H1 (cell line): Measurements from ENCODE around the gene WSCD1. TPM values are rescaled to one million over a fixed set of nuclear protein-coding genes. Genes with fewer than 3 reads are reported as not detected.

Source experiments
- CTCF ChIA-PET: fragments of 300-600 bp; sonication (Branson Sonifier 250); formaldehyde crosslinking; loops from one replicate; lab custom pipeline; 2021; ENCODE audit not compliant: partially characterized antibody; lab: Charles Lee
- POLR2A ChIA-PET: fragments of 300-600 bp; sonication (Branson Sonifier 250); formaldehyde crosslinking; loops from one replicate; lab custom pipeline; 2021; ENCODE audit warnings: inconsistent platforms; ENCODE audit not compliant: partially characterized antibody; lab: Charles Lee
- DNase-seq, 2 experiments: peaks; one replicate each; pipeline versions ENCODE4 v3.0.0 to v3.0.0-alpha.2; 2010 to 2022; ENCODE audit warnings: low spot score in 2 of 2, low read depth in 1 of 2, mixed read lengths in 1 of 2
- FAIRE-seq: peaks from 2 replicates; lab custom pipeline; 2011; peaks lifted over from hg19 to GRCh38; lab: Jason Lieb, UNC
- H2AFZ ChIP-seq: 2 replicates; pipeline ENCODE4 v1.8.1; 2012; ENCODE audit warnings: low read length, inconsistent platforms
- H2AK5ac ChIP-seq: 2 replicates; pipeline ENCODE4 v1.6.1; 2013; ENCODE audit warnings: low read depth, low read length
- H2BK120ac ChIP-seq: replicated peaks from 2 replicates; pipeline ENCODE3; 2013; ENCODE audit warnings: low read depth, low read length, inconsistent platforms
- H2BK12ac ChIP-seq: 2 replicates; pipeline ENCODE4 v1.6.1; 2013; ENCODE audit warnings: low read depth, low read length
- H2BK15ac ChIP-seq: 2 replicates; pipeline ENCODE4 v1.6.1; 2013; ENCODE audit warnings: low read length
- H2BK20ac ChIP-seq: 2 replicates; pipeline ENCODE4 v1.6.1; 2013; ENCODE audit warnings: low read length
- H2BK5ac ChIP-seq: 2 replicates; pipeline ENCODE4 v1.6.1; 2013; ENCODE audit warnings: low read depth, low read length
- H3K14ac ChIP-seq: 2 replicates; pipeline ENCODE4 v1.6.1; 2013; ENCODE audit warnings: inconsistent platforms; ENCODE audit not compliant: insufficient read length
- H3K18ac ChIP-seq: 2 replicates; pipeline ENCODE4 v1.6.1; 2013; ENCODE audit warnings: low read length; ENCODE audit errors: extremely low read depth
- H3K23ac ChIP-seq: 2 replicates; pipeline ENCODE4 v1.6.1; 2013; ENCODE audit warnings: inconsistent platforms; ENCODE audit not compliant: insufficient read length
- H3K23me2 ChIP-seq: 2 replicates; pipeline ENCODE4 v1.6.1; 2013; ENCODE audit warnings: low read depth, low read length
- H3K27ac ChIP-seq: 2 replicates; pipeline ENCODE4 v1.6.1; 2011; ENCODE audit warnings: low read depth, low read length, inconsistent platforms
- H3K27me3 ChIP-seq, 4 experiments: replicated peaks in 1 of 4; 1 replicate in 1 of 4; 2 replicates in 3 of 4; pipeline versions ENCODE4 v1.6.1 to v1.8.1; 2011 to 2013; ENCODE audit warnings: low read length in 3 of 4, mild to moderate bottlenecking in 3 of 4, inconsistent platforms in 2 of 4, mixed read lengths in 2 of 4, moderate library complexity in 1 of 4; ENCODE audit not compliant: control insufficient read depth in 3 of 4, insufficient read depth in 3 of 4; ENCODE audit errors: extremely low read depth in 1 of 4
- H3K36me3 ChIP-seq, 4 experiments: 2 replicates each; pipeline versions ENCODE4 v1.6.1 to v1.8.1; 2011 to 2013; ENCODE audit warnings: mild to moderate bottlenecking in 4 of 4, low read length in 3 of 4, moderate library complexity in 2 of 4, control low read depth in 1 of 4, inconsistent platforms in 1 of 4; ENCODE audit not compliant: insufficient read depth in 4 of 4, control insufficient read depth in 2 of 4
- H3K4ac ChIP-seq: replicated peaks from 2 replicates; pipeline ENCODE3; 2013; ENCODE audit warnings: low read length, low read depth, mixed read lengths, inconsistent platforms; ENCODE audit not compliant: insufficient read length
- H3K4me1 ChIP-seq, 4 experiments: replicated peaks in 1 of 4; 1 replicate in 1 of 4; 2 replicates in 3 of 4; pipeline versions ENCODE4 v1.6.1 to v1.8.1; 2011 to 2013; ENCODE audit warnings: low read length in 3 of 4, inconsistent platforms in 2 of 4, mixed read lengths in 1 of 4; ENCODE audit not compliant: insufficient read depth in 4 of 4, control insufficient read depth in 3 of 4
- H3K4me2 ChIP-seq, 2 experiments: 2 replicates each; pipeline versions ENCODE4 v1.6.1 to v1.8.1; 2011 to 2013; ENCODE audit warnings: low read depth in 2 of 2, low read length in 2 of 2, control low read depth in 1 of 2, inconsistent platforms in 1 of 2, mild to moderate bottlenecking in 1 of 2; ENCODE audit not compliant: insufficient read depth in 1 of 2
- H3K4me3 ChIP-seq, 4 experiments: fragments of 200-600, 300-600 bp in 1 of 4; sonication (generic), shearing (Covaris generic), sonication (Bioruptor Twin) in 1 of 4; 2 replicates each; pipeline versions ENCODE4 v1.5.1 to v1.8.1; 2011 to 2016; ENCODE audit warnings: low read length in 4 of 4, low read depth in 3 of 4, control low read depth in 2 of 4, inconsistent platforms in 2 of 4, mild to moderate bottlenecking in 2 of 4, mixed read lengths in 1 of 4, moderate library complexity in 1 of 4; ENCODE audit not compliant: insufficient read depth in 2 of 4; ENCODE audit errors: extremely low read depth in 1 of 4
- H3K56ac ChIP-seq: replicated peaks from 2 replicates; pipeline ENCODE3; 2013; ENCODE audit warnings: low read depth, mild to moderate bottlenecking, mixed read lengths, low read length, inconsistent platforms; ENCODE audit not compliant: insufficient read length
- H3K79me1 ChIP-seq: 2 replicates; pipeline ENCODE4 v1.6.1; 2013; ENCODE audit warnings: low read depth, low read length, control low read depth
- H3K79me2 ChIP-seq, 2 experiments: 2 replicates each; pipeline versions ENCODE4 v1.6.1 to v1.8.1; 2012 to 2013; ENCODE audit warnings: low read length in 2 of 2, mild to moderate bottlenecking in 2 of 2, inconsistent platforms in 1 of 2; ENCODE audit not compliant: insufficient read depth in 2 of 2, control insufficient read depth in 1 of 2
- H3K9ac ChIP-seq, 4 experiments: replicated peaks in 1 of 4; 1 replicate in 1 of 4; 2 replicates in 3 of 4; pipeline versions ENCODE4 v1.6.1 to v1.8.1; 2011 to 2013; ENCODE audit warnings: low read depth in 3 of 4, low read length in 3 of 4, control low read depth in 2 of 4, mild to moderate bottlenecking in 2 of 4, moderate library complexity in 2 of 4, inconsistent platforms in 1 of 4; ENCODE audit errors: extremely low read depth in 1 of 4
- H3K9me3 ChIP-seq, 2 experiments: 2 replicates each; pipeline versions ENCODE4 v1.6.1 to v1.8.1; 2012 to 2013; ENCODE audit warnings: mild to moderate bottlenecking in 2 of 2, moderate library complexity in 2 of 2, control low read depth in 1 of 2, inconsistent platforms in 1 of 2, low read depth in 1 of 2, low read length in 1 of 2, mixed read lengths in 1 of 2; ENCODE audit not compliant: insufficient read depth in 2 of 2
- H4K20me1 ChIP-seq, 2 experiments: replicated peaks in 1 of 2; 2 replicates each; pipeline versions ENCODE3 to v1.8.1; 2011 to 2013; ENCODE audit warnings: inconsistent platforms in 2 of 2, low read length in 2 of 2, mild to moderate bottlenecking in 1 of 2; ENCODE audit not compliant: insufficient read depth in 2 of 2, control insufficient read depth in 1 of 2
- H4K5ac ChIP-seq: 2 replicates; pipeline ENCODE4 v1.6.1; 2013; ENCODE audit warnings: low read length, low read depth, mixed read lengths, inconsistent platforms; ENCODE audit not compliant: insufficient read length
- H4K8ac ChIP-seq: 2 replicates; pipeline ENCODE4 v1.8.0; 2013; ENCODE audit warnings: mild to moderate bottlenecking, moderate library complexity, low read length, inconsistent platforms; ENCODE audit not compliant: insufficient read depth; ENCODE audit errors: extremely low read depth
- H4K91ac ChIP-seq: replicated peaks from 2 replicates; pipeline ENCODE3; 2013; ENCODE audit warnings: low read length, mixed read lengths, inconsistent platforms; ENCODE audit not compliant: insufficient read length
- BRCA1 ChIP-seq: IDR thresholded peaks from 2 replicates; pipeline ENCODE4 v1.6.1; 2012; ENCODE audit warnings: low read depth, low read length, improper control_type of control experiment
- CBX8 ChIP-seq: fragments of 300-800, 300-1000 bp; sonication (generic); IDR thresholded peaks from 2 replicates; pipeline ENCODE4 v1.7.1; 2016; ENCODE audit warnings: low read depth, low read length, borderline replicate concordance
- EP300 ChIP-seq, 2 experiments: IDR thresholded peaks; 1 replicate in 1 of 2; 2 replicates in 1 of 2; pipeline ENCODE4 v1.6.1; 2011 to 2012; ENCODE audit warnings: low read depth in 2 of 2, low read length in 2 of 2, mild to moderate bottlenecking in 2 of 2, borderline replicate concordance in 1 of 2, inconsistent platforms in 1 of 2, moderate library complexity in 1 of 2
- FOSL1 ChIP-seq: IDR thresholded peaks from 2 replicates; pipeline ENCODE4 v1.6.1; 2011; ENCODE audit warnings: mild to moderate bottlenecking, low read depth, low read length, moderate library complexity; ENCODE audit not compliant: insufficient read depth
- GABPA ChIP-seq: IDR thresholded peaks from 2 replicates; pipeline ENCODE4 v1.6.1; 2011; ENCODE audit warnings: mild to moderate bottlenecking, low read length, moderate library complexity, borderline replicate concordance; ENCODE audit not compliant: insufficient read depth
- POU5F1 ChIP-seq: IDR thresholded peaks from 2 replicates; pipeline ENCODE4 v1.6.1; 2011; ENCODE audit warnings: low read depth, mild to moderate bottlenecking, low read length, moderate library complexity
- RAD21 ChIP-seq, 2 experiments: IDR thresholded peaks in 1 of 2; conservative IDR thresholded peaks in 1 of 2; 2 replicates each; pipeline ENCODE4 v1.6.1; 2011; ENCODE audit warnings: low read depth in 2 of 2, low read length in 2 of 2, improper control_type of control experiment in 1 of 2, inconsistent platforms in 1 of 2, mild to moderate bottlenecking in 1 of 2, moderate library complexity in 1 of 2
- RBBP5 ChIP-seq: IDR thresholded peaks from 2 replicates; pipeline ENCODE4 v1.7.1; 2012; ENCODE audit warnings: low read depth, mild to moderate bottlenecking, inconsistent platforms, low read length, moderate library complexity, borderline replicate concordance
- SP1 ChIP-seq: IDR thresholded peaks from 2 replicates; pipeline ENCODE4 v1.6.1; 2011; ENCODE audit warnings: low read depth, low read length
- SUZ12 ChIP-seq: fragments of 200-600 bp; sonication (generic); IDR thresholded peaks from 2 replicates; pipeline ENCODE4 v1.6.1; 2012; ENCODE audit warnings: mild to moderate bottlenecking, inconsistent platforms, low read length, moderate library complexity, mixed read lengths
- TAF7 ChIP-seq: optimal IDR thresholded peaks from 2 replicates; pipeline ENCODE3; 2011; ENCODE audit warnings: low read depth, mild to moderate bottlenecking, inconsistent platforms, low read length, moderate library complexity, borderline replicate concordance
- WGBS, 2 experiments: shearing (Covaris generic) in 1 of 2; methylation state at CpG; one replicate each; pipeline versions ENCODE4 v1.1.6 to v1.1.7; 2013 to 2015; ENCODE audit warnings: low lambda C conversion rate in 2 of 2, mixed read lengths in 2 of 2, inconsistent platforms in 1 of 2, low coverage in 1 of 2, missing lambda C conversion rate in 1 of 2; ENCODE audit not compliant: insufficient replicate concordance in 2 of 2, insufficient coverage in 1 of 2, insufficient read length in 1 of 2; ENCODE audit errors: extremely low coverage in 1 of 2, missing lambda C conversion rate in 1 of 2; 5-methylcytosine and 5-hydroxymethylcytosine counted together
- polyA plus RNA-seq, 7 experiments: library from polyadenylated mRNA; depleted of rRNA in 3 of 7; stranded (reverse) in 5 of 7; unstranded in 2 of 7; fragments of >200 nt in 5 of 7; fragments of 200-250 nt in 2 of 7; gene quantifications; 1 replicate in 5 of 7; 2 replicates in 1 of 7; 4 replicates in 1 of 7; pipeline versions ENCODE4 v1.2.1 to v1.2.3, GENCODE V29; 2011 to 2013; ENCODE audit warnings: missing spikeins in 2 of 7, mixed read lengths in 2 of 7
- total RNA-seq: library from RNA; stranded (reverse); fragmentation: NEBNext Ultra II Directional; extraction: Animal tissue kit (Norgen Biotek cat#: 25700); gene quantifications from 2 replicates; pipeline ENCODE4 v1.2.1, GENCODE V29; 2021

WSCD1 gene
- total and polyA plus RNA-seq, 2 of the 8 experiments (the other 6 are each of a cell fraction or from before 2014, with no cell fraction given) = 21.9 to 39.0 TPM

DNA sequence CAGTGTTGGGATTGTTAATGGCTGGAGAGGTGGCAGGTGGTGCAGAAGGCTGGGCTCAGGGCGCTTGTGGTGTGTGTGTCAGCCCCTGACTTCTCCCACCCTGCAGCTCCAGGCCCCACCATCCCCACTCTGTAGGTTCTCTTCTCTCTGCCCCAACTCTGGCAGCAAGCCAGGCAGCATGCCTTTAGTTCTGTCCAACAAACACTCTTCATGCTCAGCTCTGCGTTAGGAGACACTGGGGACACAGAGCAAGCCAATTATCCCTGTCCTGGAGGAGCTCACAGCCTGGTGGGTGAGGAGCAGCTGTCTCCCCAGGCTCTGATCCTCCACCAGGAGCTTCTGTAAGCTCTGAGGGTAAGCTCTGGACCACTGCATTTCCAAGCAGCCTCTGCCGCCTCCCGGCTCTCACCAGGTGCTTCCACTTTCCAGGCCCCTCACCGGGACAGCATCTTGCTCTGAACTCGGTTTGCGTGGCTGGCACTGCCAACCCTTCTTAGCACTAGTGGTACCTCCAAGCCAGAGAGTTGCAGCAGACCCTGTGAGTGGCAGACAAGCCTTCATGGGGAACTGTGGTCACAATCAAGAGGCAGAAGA is 34.3 kb upstream of the WSCD1 start:
- Histone ChIP-seq H3K14ac (no peak overlapping the region), H3K56ac (no peak overlapping the region), H2BK20ac (no peak overlapping the region)
- TF ChIP-seq CBX8 (no peak), TAF7 (no peak), RAD21 (IDR thresholded peaks at IDR 0.05 in 1 of 2, conservative IDR thresholded peaks at IDR 0.05 in 1 of 2; ENCODE audit: low read depth in 2 of 2, low read length in 2 of 2) (no peak), SUZ12 (no peak), FOSL1 (no peak), GABPA (no peak), BRCA1 (no peak), POU5F1 (no peak), EP300 (IDR thresholded peaks at IDR 0.05; ENCODE audit: borderline replicate concordance in 1 of 2, low read depth in 2 of 2, low read length in 2 of 2) (no peak), RBBP5 (no peak), SP1 (no peak)
- TF ChIP-seq, all 59 proteins: peak for 0
- Histone ChIP-seq H2BK120ac (no peak overlapping the region), H4K20me1 (no peaks in the 10 kb centered on the region), H3K27me3 (no peaks in the 10 kb centered on the region), H3K4me1 (no peaks in the 10 kb centered on the region), H3K4me2 (no peak overlapping the region), H3K79me1 (no peaks in the 10 kb centered on the region), H3K23me2 (no peaks in the 10 kb centered on the region), H3K23ac (no peak overlapping the region), H3K27ac (no peak overlapping the region), H4K91ac (no peak overlapping the region), H3K4ac (no peak overlapping the region), H2AFZ (no peak overlapping the region), H3K9ac (no peak overlapping the region), H3K36me3 (no peaks in the 10 kb centered on the region), H2BK12ac (no peak overlapping the region), H2BK15ac (no peak overlapping the region), H3K9me3 (no peaks in the 10 kb centered on the region), H3K4me3 (no peak overlapping the region), H3K18ac (no peak overlapping the region), H2BK5ac (no peak overlapping the region), H4K5ac (no peak overlapping the region), H2AK5ac (no peak overlapping the region), H4K8ac (no peak overlapping the region; the same call in 1 of the 2 replicates), H3K79me2 (no peaks in the 10 kb centered on the region)
- FAIRE-seq = no peak
- ChIA-PET CTCF (interaction anchor here (0.6 to 1.2 kb wide), 3 partner anchors 18 to 37 kb away, joined by 3 to 4 read pairs (median 3); no protein-coding TSS in a partner anchor), POLR2A (no interaction called here)
- DNase-seq = no peak
- WGBS, 2 experiments = 93% methylated on average over 7 of the region's 7 CpGs; no CpG with 5 or more reads in 1 of the 2 experiments
